H1 (cell line): ENCODE results near the gene GTSE1.

Experiments
- CHD2 ChIP-seq: IDR thresholded peaks from 2 replicates; pipeline ENCODE4 v1.6.1; 2012; ENCODE audit warnings: low read length, improper control_type of control experiment
- HDAC6 ChIP-seq: IDR thresholded peaks from one replicate; pipeline ENCODE4 v1.7.1; 2012; ENCODE audit warnings: low read depth, mild to moderate bottlenecking, inconsistent platforms, low read length, moderate library complexity
- JUND ChIP-seq: IDR thresholded peaks from 2 replicates; pipeline ENCODE4 v1.6.1; 2011; ENCODE audit warnings: mild to moderate bottlenecking, improper control_type of control experiment, low read length
- POLR2AphosphoS5 ChIP-seq: IDR thresholded peaks from 2 replicates; pipeline ENCODE4 v1.6.1; 2011; ENCODE audit warnings: low read depth, low read length
- SP1 ChIP-seq: IDR thresholded peaks from 2 replicates; pipeline ENCODE4 v1.6.1; 2011; ENCODE audit warnings: low read depth, low read length

GRCh38 chr22:46327691-46328465, 31.2 kb downstream of the GTSE1 start:
- TF ChIP-seq CHD2 (no peak), HDAC6 (no peak), JUND (no peak), SP1 (no peak), POLR2AphosphoS5 (no peak)
